GM18508 (cell line): ENCODE data around the gene MICU1.
"Not testable (repeated sequence)": the region's sequence is repeated elsewhere in the genome, so short reads cannot be mapped to it uniquely, and the experiment has no call there.

Experiments
- ATAC-seq: cut with Tn5 transposase; IDR thresholded peaks from one replicate; pipeline ENCODE4 v1.9.1; 2021; ENCODE audit warnings: moderate number of reproducible peaks; ENCODE audit not compliant: insufficient read depth, unreplicated experiment

The MICU1 gene

DNA sequence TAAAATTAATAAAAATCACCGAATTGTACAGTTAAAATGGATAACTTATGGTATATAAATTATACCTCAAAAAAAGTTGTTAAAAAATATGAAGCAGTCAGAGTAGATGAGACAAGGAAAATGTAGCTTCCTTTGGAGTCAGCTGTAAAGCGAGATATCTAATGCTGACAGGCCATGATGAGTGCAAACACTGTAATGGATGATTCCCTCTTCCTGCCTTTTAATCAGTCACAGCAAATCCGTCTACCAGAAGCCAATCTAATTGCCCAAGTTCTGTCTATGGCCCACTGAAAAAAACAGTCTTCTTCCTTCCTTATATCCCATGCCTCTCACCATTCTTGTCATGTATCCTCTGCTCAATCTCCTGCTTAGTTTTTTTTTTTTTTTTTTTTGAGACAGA is 211.2 kb downstream of the MICU1 start:
- ATAC-seq, result no peak

DNA sequence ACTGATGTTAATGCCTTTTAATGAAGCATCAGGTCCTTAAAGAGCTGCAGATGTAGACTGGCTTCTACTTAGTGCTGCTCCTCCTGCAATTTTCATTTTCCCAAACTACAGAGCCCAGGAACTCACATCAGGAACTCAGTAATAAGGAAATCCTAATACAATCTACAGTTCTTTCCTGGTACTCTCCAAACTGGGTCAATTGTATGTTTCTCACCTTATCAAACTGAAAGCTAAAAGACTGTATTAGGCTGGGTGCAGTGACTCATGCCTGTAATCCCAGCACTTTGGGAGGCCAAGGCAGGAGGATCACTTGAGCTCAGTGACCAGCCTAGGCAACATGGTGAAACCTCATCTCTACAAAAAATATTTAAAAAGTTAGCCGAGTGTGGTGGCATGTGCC is 216.7 kb downstream of the MICU1 start:
- no peak for ATAC-seq

GRCh38 chr10:72407927-72408600 is 217.8 kb downstream of the MICU1 start:
- ATAC-seq, result no peak

GRCh38 chr10:72407471-72407870 is 218.4 kb downstream of the MICU1 start:
- ATAC-seq, result no peak

DNA sequence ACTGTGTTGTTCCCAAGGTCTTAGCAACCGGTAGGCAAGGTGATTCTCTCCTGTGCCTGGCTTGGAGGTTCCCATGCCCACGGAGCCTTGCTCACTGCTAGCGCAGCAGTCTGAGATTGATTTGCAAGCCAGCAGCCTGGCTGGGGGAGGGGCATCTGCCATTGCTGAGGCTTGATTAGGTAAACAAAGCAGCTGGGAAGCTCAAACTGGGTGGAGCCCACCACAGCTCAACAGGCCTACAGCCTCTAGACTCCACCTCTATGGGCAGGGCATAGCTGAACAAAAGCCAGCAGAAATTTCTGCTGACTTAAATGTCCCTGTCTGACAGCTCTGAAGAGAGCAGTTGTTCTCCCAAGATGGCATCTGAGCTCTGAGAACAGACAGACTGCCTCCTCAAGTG is 230.3 kb downstream of the MICU1 start:
- ATAC-seq, result not testable (repeated sequence)

- ATAC-seq, result no peak
Observed at GRCh38 chr10:72392571-72392970, 233.3 kb downstream of the MICU1 start.

DNA sequence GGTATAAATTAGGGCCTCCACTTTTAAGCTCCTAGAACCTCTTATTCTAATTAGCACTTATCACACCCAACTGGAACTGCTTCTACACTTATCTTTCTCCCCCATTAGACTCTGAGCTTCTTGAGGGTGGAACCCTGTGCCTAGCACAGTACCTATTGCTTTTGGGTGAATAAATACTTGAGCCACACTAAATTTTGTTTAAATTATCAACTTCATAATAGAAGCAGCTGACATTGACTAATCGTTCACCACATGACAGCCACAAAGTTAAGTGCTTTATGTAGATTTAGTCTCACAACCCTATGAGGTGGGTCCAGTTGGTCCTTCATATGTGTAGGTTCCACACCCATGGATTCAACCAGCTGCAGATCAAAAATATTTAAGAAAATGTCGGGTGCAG is 235.1 kb downstream of the MICU1 start:
- ATAC-seq, result no peak

DNA sequence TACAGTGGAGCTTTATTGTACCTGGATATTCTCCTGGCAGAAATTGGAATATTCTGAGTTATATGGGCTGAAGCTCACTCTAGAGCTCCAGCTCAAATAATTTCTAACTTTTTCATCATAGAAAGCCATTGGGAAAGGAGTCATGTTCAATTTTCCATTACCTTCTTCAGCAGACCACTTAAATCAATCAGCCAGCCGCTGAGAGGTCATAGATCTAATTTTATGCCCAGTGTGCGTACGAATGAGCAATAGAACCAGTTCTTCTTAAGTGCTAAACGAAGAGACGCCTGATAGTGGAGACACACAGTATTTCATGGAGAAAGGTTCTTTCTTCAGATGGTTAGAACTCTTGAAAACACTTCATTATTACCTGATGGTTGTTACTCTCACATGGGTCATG is 236.2 kb downstream of the MICU1 start:
- no peak for ATAC-seq

DNA sequence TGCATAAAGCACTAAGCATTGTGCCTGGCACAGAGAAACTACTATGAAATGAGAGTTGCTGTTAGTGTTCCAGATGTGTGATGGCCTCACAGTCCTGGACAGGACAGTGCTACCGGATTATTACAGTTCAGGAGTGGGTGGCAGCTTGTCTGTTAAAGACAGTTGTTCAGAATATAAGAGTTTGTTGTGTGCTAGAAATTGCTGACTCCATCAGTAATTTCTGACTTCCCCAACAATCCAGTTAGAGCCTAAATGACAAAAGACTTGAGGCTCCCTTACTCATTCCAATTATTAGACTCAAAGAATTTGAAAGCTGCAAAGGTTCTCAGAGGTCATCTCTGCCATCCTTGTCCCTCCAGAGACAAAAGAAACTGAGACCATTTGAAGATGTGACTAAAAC is 236.9 kb downstream of the MICU1 start:
- ATAC-seq, result no peak

GRCh38 chr10:72388062-72388461 is 237.8 kb downstream of the MICU1 start:
- no peak for ATAC-seq

DNA sequence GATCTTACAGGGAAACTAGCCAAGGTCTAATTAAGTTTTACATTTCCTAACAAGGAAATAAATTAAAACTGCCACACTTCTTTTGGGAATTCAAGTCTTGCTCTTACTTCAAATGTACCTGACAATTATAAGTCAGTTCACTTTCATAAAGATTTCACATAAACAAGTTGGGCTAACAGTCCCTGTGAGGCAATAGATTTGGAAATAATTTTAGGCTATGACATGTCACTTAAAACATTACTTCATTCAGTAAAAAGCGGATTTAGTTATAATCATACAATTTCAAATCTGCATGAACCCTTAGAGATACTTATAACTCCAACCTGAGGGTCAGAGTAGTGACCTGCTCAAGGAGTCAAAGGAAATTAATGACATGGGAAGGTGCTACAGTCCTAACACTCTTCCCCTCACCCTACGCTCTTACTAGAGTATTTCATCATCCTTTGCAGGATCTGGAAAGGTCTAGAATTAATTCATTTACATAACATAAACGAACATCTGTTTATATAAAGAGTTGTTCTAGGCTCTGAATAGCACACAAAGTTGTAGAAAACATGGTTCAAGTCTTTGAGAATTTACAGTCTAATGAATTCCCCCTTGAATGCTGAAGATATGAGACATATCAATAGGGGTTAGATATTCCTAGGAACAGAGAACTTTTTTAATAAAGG is 238.8 kb downstream of the MICU1 start:
- no peak for ATAC-seq

DNA sequence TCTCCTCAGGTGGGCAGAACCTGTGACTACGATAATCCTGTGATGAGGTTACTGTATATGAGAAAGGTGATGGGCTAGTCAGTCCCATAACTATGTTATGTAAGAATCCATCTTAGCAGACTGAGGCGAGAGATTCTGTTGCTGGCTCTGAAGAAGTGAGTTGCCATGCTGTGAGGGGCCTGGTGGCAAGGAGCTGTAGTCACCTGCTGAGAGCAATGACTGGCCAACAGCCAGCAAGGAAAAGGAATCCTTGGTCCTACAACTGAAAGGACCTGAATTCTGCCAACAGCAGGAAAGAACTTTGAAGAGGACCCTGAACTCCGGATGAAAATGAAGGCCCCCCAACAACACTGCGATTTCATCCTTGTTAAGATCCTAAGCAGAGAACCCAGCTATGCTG is 240.2 kb downstream of the MICU1 start:
- no peak for ATAC-seq

GRCh38 chr10:72384982-72385381 is 240.9 kb downstream of the MICU1 start:
- not testable (repeated sequence) for ATAC-seq

DNA sequence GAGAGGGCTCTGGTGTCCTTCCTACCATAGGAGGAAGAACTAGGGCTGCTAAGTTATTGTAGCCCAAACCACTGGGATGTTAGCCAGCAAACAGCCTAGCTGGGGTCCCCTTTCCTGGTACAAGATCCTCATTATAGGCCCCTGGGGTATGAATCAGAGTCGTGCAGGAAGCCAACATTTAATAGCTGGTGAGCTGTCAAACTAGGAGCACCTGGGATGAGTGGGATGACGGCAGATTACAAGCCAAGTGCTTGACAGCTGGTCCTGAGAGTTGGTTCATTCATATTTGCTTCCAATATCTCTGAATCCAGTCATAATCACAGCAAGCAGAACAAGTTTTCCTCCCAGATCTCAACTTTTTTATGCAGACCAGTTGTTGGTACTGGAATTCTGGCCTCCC is 246.1 kb downstream of the MICU1 start:
- ATAC-seq, result no peak

DNA sequence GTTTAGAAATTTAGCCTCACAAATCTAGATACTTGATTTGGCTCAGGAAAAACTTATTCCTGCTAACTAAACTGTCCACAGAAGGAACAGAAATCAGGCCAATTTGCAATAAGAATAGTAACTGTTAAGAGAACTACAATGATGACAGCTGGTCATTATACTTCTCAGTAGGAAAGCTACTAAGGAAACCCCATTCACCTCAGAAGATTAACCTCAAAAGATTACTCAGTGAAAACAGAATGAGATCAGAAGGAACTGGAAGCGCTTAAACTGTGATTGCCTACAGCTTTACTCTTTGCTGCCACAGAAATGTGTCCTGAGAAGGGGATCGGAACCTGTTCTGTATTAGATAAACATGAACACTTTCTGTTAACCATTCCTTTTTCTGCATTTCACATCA is 246.8 kb downstream of the MICU1 start:
- ATAC-seq, result no peak

DNA sequence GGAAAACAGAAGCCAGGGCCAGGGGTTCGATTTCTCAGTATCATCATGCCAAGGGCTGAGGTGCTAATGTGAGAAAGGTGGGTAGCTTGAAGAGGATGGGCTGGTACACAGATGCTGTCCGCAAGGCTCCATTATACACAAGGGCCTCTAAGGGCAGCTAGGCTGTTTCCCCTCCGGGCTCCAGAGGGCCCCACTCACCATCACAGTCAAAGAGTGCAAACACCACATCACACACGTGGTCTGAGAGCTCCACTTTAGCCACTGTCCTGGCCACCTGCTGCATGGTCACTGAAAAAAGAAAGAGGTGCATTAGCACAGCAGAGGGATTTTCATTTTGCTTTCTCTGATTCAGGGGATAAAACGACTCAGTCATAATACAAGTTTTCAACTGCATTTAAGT is 250.3 kb downstream of the MICU1 start:
- ATAC-seq, result no peak

- no peak for ATAC-seq
Observed at GRCh38 chr10:72375173-72375572, 250.7 kb downstream of the MICU1 start.

- ATAC-seq, result no peak
Observed at GRCh38 chr10:72370201-72370722, 255.6 kb downstream of the MICU1 start.

DNA sequence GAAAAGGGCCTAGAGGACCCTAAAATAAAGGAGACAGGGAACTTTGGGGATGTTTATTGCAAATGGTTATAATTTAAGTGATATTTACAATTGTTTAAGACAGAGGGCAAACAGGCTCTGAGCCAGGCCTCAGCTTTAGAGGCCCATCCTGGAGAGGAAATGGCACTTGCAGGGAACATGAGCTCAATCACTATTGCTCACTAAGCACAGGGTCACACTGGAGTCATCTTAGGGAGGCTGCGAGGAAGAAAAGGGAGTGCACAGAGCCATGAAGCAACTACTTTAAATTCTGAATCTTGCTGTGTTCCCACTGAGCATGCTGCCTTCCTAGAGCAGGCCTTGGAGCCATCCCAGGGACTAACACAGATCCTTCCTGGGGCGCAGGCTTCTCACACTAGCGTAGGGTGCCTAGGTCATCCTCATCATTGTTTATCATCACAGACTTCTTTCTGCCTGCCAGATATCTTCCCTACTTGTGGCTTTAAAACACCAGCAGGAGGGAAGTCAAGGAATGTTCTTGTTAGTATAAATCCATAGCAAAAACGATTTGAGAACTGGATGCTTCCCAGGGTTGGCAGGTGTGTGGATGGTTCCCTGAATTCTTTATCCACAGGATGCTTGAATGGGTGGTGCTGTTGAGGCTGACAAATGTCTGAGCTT is 258.4 kb downstream of the MICU1 start:
- no peak for ATAC-seq

GRCh38 chr10:72365106-72365895 is 260.6 kb downstream of the MICU1 start:
- ATAC-seq, result no peak
